GM21619 (cell line): ENCODE measurements around the gene ZNF784.

Source experiments
- ATAC-seq: cut with Tn5 transposase; IDR thresholded peaks from one replicate; pipeline ENCODE4 v1.9.1; 2021; ENCODE audit not compliant: unreplicated experiment

ZNF784 gene

DNA sequence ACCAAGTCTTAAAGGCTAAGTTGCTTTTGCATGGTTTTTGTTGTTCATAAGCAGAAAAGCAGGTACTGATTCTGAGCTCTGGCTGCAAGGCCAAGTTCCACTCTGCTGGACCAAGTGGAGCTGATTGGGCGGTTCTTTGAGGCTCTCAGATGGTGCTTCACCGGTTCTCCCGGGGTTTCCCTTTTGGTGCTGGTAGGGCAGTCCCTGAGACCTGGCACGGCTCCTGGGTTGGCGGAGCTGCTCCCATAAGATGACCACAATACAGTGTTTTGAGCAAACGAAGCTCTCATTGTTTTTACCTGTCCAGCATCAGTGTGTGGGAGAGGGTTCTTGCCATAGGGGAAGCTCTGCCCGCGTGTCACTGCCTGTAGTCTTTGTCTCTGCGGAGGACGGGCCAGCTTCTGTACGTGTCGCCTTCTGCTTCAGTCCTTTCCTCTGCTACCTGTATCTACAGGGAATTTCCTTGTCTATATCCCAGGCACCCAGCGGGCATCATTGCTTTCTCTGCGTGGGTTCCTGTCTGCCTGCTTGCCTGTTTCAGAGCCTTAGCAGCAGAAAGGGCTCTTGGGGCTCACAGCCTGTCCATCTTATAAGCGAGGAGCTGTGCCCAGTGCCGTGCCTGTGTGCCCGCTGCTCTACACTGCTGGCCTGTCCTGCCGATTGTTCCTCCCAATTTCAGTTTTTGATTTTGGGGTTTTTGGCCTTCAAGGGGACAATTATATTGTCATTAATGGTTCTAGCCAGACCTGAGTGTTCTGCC lies 32.8 kb upstream of the ZNF784 start:
- no peak for ATAC-seq

DNA sequence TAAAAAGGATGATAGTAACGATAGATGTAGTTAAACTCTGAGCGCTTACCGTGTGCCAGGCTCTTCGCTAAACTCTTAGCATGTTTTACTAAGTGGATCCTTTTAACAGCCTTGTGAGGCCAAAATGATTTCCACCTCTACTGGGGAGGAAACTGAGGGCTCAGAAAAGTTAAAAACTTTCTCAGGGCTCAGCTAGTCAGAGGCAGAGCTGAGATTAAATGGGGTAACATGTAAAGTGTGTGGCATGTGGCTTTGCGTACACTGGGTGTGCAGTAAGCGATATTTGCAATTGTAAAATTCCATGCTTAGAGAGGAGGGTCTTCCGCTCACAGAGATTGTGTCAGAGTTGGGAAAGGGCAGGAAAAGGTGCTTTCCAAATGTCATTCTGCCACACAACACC lies 32.2 kb upstream of the ZNF784 start:
- ATAC-seq = no peak

DNA sequence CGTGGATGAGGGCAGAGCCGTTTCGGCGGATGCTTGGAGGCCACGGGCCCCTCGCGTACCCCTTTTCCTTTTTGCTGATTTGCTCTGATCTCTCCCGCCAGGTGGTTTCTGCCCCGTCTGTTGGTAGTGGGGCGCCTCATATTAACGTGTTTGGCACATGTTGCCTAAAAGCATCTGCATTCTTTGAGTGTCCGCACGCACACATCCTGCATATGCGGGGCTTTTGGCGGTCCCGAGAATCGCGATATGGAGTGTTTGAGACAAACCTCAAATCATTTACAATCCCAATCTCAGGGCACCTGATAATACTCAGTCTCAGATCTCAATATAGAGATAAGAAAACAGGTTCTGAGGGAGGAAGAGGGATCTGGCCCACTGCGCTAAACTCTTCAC lies 31.3 kb upstream of the ZNF784 start:
- no peak for ATAC-seq

DNA sequence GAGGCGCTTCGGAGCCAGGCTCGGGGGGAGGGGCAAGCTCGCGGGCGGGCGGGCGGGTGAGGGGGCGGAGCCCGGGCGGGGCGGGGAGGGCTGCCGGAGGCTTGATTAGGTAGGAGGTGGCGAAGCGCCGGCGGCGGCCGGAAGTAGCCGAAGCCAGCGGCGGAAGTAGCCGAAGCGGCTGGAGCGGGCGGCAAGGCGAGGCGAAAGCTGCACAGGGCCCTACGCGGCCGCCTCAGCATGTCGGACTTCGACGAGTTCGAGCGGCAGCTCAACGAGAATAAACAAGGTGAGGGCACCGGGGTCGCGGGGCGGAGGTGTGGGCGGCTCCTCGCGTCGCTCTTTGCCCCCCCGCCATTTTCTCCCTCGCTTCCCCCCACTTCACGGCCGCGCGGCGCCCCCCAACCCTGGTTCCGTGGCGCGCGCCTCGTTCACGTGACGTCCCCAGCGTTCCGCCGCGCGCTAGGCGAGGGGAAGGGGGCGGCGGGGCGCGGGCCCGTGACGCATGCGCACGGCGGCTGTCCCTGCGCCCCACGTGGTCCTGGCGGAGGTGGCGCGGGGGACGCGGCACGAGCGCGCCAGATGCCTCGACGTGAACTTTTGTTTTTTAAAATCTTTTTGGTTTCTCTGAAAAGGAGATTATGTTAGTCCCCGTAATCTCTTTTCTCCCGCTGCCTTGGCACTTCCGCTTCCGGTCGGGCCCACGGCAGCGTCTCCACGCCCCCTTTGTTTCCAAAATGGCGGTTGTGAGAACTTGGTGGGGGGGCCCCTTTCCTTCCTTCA lies 30.7 kb upstream of the ZNF784 start, which contains the start of gene U2AF2:
Gene U2AF2, plus strand, starts transcription at position 168 of the 780 bp plus-strand sequence. Its CDS starts 70 bp downstream, at position 238.
- peak; percentile 32 for ATAC-seq

DNA sequence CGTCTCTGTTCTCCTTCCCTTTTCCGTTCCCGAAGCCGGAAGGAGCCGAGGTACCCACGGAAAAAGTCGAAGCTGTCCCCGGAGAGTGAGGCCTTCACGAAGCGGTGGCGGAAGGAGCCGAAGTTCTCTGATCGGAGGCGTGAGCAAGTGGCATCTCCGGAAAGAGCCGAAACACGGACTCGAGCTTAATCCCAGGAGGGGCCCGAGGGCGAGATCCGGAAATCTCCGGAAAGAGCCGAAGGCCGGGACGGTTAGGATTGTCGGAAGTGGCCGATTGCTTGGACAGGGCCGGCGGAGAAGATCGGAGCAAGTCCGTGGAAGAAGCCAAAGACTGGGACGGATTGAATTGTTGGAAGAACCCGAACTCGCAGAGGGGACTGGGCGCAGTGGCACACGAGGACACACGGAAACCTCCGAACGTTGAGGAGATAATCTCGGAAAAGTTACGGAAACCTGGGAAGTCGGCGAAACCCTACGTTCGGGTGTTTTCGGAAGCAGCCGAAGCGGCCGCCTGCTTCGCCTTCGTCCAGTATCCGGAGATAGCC lies 30.0 kb upstream of the ZNF784 start:
- ATAC-seq = peak; percentile 50

DNA sequence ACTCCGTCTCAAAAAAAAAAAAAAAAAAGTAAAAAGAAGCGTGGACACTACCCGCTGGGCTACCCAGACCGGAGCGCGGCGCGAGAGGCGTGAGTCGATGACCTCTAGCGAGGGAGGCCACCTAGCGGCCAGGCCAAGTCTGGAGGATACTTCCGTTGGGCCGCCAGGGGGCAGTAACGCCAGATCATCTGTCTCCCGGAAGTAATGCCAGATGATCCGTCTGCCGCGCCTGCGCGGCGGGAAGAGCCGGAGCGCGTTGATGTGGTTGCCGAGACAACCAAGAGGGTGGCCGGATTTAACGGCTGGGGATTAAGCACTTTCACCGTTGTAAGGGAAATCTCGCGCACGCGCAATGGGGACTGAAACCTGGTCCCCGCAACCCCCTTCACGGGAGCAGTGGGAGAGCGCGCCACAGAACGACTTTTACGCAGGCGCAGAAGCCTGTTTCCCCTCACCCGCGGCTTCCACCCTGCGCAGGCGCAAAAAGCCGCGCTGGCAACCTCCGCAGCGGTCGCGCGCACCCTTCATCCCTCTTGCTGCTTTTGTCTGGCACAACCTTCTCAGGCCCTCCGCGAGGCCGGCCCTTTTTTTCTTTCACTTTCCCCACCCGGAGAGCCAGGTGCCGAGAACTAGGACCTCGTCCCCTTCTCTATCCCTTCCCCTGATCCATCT lies 29.4 kb upstream of the ZNF784 start:
- peak; percentile 34 for ATAC-seq

DNA sequence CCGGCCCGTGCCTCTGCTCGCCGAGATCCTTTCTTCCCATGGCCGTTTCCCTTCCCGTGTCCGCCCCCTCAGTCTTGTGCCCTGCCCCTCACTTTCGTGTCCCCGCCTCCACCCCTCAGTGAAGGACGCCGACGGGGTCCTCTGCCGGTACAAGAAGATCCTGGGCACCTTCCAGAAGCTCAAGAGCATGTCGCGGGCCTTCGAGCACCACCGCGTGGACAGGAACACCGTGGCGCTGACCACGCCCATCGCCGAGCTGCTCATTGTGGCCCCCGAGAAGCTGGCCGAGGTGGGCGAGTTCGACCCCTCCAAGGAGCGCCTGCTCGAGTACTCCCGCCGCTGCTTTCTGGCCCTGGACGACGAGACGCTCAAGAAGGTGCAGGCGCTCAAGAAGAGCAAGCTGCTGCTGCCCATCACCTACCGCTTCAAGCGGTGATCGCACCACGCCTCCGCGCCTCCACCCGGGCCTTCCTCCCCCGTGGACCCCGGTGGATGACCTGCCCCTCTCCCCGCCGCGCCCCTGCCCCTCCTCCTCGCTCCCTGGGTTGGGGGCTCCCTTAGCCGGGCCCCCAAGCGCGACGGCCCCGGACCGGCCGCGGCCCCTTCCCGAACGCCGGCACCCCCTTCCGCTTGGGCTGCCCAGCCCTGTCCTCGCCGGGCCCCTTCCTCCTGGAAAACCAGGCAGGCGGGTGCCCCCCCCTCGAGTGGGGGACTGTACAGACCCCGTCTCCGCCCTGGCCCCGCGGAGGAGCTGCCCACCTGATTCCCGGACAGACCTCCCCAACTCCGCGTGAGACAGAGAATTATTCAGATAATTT lies 28.2 kb upstream of the ZNF784 start:
- ATAC-seq = no peak

DNA sequence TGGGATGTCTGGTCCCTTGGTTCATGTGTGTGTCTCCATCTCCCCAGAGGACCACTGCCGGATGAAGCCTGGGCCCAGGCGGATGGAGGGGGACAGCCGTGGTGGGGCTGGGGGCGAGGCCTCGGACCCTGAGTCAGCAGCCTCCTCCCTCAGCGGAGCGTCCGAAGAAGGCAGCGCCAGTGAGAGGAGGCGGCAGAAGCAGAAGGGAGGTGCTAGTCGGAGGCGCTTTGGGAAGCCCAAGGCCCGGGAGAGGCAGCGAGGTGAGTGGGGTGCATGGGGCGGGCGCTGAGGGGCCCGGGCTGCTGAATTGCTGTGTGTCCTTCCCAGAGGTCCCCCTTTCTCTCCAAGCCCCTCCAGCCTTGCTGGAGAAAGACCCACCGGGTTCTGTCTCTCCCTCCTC lies 26.9 kb upstream of the ZNF784 start:
- no peak for ATAC-seq

DNA sequence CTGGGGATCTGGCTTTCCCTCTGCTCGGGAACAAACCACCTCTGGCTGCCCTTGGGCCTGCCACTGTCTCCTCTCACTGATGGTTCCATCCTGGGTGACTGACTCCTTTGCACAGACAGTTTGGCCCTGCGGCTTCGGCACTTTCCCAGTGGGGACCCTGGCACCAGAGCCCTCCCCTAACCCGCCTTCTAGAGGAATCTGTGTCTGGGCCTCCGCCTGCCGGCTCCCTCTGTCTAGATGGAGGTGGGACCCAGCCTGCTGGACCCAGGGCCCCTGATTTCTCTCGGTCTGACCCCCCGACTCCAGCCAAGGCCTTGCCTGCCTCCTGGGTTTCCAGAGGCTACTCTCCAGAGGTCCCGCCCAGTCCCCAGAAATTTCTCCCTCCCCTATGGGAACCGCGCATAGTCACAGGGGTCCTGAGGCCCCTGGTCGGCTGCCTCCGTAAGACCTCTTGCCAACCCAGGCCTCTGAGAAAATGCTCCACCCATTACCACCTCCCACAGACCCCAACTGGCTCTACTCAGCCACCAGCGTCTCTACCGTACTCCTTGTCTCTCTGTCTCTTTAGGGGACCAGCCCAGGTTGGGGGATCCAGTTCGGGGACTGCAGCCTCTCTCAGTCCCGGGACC lies 26.4 kb upstream of the ZNF784 start:
- no peak for ATAC-seq

DNA sequence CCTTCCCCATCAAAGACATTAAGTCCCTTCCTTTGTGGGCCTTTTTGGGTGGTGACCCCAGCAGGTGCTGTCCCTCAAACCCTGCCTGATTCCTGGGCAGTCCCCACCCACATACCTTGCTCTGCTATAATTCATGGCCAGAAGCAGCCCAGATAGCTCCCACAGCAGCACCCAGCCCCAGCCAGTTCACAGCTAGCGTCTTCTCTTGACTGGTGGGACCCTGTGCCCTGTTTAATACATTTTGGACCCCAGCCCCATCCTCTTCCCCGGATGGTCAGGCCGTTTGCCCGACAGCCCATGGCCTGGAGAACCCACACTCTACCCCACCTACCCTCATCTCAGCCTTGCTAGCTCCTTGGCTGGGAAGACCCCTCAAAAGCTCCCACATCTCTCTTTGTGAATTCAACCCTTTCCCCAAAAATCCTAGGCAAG lies 25.8 kb upstream of the ZNF784 start:
- ATAC-seq = no peak

DNA sequence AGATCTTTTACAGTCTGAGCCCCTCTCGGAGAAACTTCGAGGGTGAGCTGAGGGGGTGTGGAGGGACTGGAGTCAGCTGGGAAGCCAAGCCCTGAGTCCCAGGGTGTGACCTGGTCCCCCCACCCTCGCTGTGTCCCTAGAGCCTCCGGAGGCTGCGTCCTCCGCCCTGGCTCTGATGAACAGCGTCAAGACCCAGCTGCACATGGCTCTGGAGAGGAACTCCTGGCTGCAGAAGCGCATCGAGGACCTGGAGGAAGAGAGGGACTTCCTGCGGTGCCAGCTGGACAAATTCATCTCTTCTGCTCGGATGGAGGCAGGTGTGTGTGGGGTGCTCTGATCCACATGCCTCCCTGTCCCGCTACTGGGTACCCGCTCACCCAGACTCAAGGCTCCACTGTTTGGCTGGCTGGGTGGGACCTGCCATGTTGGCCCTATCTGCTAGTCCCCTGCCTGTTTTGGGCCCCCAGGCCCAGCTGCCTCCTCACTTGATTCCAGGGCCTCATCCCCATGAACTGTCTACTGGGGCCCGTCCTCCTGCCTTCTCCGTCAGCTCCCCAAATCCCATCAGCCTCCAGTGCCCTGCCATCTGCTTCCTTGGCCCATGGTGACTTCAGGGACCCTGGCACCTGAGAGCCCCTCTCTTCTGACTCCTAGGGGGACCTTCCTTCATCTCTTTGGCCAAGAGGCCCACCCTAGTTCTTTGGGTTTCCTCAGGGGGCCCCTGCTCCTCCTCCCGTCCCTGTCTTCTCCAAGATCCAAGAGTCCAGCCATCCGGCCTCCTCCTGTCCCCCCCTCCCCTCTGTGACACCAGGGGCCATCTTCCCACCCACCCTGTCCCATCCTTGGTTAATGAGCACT lies 25.1 kb upstream of the ZNF784 start:
- no peak for ATAC-seq

DNA sequence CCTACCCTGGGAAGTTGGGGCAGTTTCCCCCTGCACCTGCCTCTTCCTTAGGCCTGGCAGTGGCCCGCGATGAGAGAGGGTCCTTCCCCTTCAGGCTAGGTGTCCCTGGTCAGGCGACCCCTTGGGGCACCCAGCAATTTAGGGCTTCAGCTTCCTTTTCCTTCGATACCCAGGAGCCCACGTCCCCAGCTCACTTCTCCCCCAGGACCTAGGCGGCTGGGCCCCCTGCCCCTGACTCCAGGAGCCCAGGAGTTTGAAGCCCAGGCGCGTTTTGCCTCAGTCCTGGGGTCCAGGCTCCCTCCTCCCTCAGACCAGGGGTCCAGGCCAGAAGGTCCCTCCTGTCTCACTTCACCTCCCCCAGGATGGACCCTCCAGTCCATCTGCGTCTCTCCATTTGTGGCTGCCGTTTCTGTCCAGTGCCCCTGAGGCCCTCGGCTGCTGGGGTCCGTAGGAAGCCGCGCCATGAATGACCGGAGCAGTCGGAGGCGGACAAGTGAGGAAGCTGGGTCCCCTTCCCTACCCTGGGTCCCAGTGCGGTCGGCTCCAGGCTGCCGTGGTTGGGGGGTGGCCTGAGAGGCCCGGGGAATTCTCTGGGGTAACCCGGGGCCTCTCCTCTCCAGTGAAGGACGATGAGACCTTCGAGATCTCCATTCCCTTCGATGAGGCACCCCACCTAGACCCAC lies 24.4 kb upstream of the ZNF784 start:
- ATAC-seq = no peak

DNA sequence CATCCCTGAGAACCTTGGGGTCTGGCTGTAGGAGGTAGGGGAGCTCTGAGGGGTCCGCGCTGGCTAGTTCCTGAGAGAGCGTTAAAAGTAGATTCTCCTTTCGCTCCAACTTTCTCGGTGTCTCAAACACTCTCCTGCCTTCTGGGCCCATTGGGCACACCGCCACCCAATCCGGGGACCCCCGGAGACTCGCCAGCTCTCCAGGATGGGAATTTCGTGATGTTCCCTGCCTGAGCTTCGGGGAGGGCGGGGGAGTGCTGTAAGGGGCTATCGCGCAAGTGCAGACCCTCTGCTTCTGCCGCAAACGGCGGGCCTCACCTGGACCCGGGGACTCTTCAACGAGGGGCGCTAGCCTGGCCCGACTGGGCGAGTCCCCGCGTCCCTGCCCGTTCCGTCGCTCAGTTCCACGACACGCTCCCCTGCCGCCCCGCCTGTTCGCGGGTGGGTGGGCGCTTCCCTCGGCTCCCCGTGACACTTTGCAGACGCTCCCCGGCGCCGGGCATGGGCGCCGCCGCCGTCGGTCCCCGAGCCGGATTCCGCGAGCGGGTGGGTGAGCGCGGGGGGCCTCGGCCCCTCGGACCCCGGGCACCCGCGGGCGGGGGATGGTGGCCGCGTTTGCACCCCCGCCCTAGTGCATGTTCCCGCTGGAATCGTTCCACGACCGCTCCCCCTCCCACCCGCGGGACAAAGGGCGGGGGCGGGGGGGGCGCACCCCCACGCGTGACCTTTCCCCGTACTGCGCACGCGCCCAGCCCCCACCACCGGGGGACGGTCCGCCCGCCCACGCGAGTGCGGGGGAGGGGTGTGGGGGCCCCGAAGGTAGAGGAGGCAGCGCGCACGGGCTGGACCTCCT lies 23.6 kb upstream of the ZNF784 start, which contains the start of gene CCDC106:
Gene CCDC106, plus strand, starts transcription at position 481 of the 853 bp plus-strand sequence. CDS start 835 bp downstream, outside the sequence.
- no peak for ATAC-seq

DNA sequence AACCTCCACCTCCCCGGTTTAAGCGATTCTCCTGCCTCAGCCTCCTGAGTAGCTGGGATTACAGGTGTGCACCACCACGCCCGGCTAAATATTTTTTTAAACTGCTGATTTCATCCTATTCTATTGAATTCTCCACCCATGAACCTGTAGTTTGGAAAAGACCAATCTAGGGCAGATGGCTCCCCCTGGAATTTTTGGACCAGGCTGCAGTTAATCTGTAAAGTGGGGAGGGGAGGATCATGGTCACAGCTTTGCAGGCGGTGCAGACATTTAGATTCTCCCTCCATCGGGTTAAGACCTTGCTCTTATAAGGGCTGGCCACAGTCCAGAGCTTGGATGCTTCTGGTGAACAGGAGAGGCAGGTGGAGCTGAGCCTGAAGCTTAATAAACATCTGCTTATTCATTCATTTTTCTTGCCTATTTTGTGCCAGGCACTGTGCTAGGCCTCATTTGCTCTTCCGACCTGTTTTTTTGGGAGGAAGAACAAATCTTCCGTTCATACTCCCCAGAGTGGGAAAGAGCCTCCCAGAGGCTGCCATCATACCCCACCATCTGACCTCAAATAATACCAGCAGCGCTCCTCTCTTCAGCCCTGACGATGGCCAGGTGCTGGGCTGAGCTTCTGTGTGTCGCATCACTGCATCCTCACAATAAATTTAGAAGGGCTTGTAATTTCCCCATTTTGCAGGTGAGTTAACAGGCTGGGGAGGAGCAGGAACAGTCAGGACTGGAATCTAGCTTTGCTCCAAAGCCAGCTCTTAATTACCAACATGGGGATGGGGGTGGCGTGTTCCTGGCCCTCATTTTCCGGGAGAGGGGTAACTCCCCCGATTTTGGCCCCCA lies 22.7 kb upstream of the ZNF784 start:
- ATAC-seq = no peak

DNA sequence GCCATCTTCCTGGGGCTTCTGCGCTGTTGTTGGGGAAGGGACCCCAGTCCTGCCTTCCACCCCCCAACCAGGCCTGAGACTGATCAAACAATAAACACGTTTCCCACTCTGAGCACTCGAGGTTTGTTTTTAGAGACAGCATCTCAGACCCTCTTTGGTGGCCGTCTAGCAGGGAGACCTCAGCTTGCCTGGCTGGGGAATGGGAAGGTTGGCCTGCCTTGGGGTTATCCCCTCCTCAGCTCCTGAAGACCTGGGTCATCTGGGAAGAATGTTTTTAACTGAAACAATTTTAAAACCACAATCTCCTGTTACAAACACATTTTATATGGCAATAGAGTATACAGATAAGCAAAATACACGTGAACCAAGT lies 21.1 kb upstream of the ZNF784 start:
- ATAC-seq = no peak

DNA sequence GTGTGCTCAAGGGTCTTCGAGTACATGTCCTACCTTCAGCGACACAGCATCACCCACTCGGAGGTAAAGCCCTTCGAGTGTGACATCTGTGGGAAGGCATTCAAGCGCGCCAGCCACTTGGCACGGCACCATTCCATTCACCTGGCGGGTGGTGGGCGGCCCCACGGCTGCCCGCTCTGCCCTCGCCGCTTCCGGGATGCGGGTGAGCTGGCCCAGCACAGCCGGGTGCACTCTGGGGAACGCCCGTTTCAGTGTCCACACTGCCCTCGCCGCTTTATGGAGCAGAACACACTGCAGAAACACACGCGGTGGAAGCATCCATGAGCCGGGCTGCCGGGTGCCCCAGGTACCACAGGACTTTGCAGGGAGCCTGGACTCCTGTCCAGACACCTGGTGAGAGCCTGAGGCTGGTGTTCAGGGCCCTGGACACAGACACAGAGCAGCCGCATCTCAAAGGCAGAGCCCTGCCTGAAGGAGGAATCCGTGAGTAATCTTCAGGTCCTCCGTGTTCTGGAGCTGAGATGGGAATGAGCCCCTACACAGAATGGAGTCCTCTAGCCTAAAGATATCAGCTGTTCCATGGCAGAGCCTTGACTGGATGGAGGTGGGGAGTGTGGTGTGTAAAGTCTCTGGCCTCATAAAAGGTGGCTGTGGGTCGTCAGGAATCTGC lies 20.6 kb upstream of the ZNF784 start:
- no peak for ATAC-seq
